ENCODE measurements around the gene DENND2A.
A peak's percentile ranks its signal among the peaks of the same experiment; 100 is the strongest.
"Not testable (repeated sequence)": the region's sequence is repeated elsewhere in the genome, so short reads cannot be mapped to it uniquely, and the experiment has no call there.

Gene DENND2A

GRCh38 chr7:140667476-140667875 is 26.9 kb upstream of the DENND2A start:
- no peak for DNase-seq (ENCODE audit: low spot score)
- no peaks in the 10 kb centered on the region for H3K9me3 Mint-ChIP-seq
- H3K4me3 Mint-ChIP-seq = no peak overlapping the region
- H3K27me3 Mint-ChIP-seq (ENCODE audit: low read depth) = peaks cover 24% of the 10 kb centered on the region
- no peaks in the 10 kb centered on the region for H3K36me3 Mint-ChIP-seq (ENCODE audit: low read depth)
- peaks cover 5% of the 10 kb centered on the region for H3K4me1 Mint-ChIP-seq (ENCODE audit: low read depth)
- H3K27ac Mint-ChIP-seq = no peak overlapping the region

DNA sequence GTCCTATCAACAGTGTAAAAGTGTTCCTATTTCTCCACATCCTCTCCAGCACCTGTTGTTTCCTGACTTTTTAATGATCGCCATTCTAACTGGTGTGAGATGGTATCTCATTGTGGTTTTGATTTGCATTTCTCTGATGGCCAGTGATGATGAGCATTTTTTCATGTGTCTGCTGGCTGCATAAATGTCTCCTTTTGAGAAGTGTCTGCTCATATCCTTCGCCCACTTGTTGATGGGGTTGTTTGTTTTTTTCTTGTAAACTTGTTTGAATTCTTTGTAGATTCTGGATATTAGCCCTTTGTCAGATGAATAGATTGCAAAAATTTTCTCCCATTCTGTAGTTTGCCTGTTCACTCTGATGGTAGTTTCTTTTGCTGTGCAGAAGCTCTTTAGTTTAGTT is 22.3 kb upstream of the DENND2A start:
- not testable (repeated sequence) for DNase-seq (ENCODE audit: low spot score); H3K4me1 Mint-ChIP-seq (ENCODE audit: low read depth); H3K4me3 Mint-ChIP-seq; H3K9me3 Mint-ChIP-seq; H3K36me3 Mint-ChIP-seq (ENCODE audit: low read depth); H3K27ac Mint-ChIP-seq
- H3K27me3 Mint-ChIP-seq (ENCODE audit: low read depth) = peaks cover 25% of the 10 kb centered on the region

DNA sequence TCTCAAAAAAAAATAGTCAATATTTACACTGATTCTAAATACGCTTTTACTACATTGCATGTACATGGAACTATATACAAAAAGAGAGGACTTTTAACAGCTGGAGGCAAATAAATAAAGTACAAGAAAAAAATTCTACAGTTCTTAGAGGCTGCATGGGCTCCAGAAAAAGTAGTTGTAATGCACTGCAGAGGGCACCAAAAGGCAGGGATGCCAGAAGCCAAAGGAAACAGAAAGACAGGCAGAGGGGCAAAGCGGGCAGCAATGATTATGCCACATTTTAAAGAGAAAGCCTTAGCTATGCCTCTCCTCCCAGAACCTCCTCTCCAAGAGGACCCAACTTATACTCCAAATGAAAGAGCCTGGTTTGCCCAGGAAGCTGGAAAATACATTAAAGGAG is 20.5 kb upstream of the DENND2A start:
- Mint-ChIP-seq H3K36me3 (ENCODE audit: low read depth) (no peaks in the 10 kb centered on the region), H3K27me3 (ENCODE audit: low read depth) (peaks cover 33% of the 10 kb centered on the region), H3K4me1 (ENCODE audit: low read depth) (peaks cover 10% of the 10 kb centered on the region), H3K27ac (no peak overlapping the region), H3K9me3 (no peaks in the 10 kb centered on the region), H3K4me3 (no peak overlapping the region)
- DNase-seq (ENCODE audit: low spot score) = no peak

DNA sequence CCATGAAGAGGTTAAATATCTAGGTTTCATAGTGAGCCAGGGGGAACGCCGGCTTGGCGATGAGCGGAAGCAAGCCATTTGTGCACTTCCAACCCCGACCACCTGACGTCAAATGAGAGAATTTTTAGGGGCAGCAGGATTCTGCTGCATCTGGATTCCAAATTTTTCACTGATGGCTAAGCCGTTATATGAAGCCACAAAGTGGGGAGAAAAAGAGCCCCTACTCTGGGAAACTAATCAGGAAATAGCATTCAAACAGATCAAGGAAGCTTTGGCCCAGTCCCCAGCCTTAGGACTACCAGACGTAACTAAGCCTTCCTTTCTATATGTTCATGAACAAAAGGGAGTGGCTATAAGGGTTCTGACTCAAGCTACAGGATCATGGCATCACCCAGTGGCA is 19.2 kb upstream of the DENND2A start:
- H3K9me3 Mint-ChIP-seq = no peaks in the 10 kb centered on the region
- no peak overlapping the region for H3K27ac Mint-ChIP-seq
- H3K4me3 Mint-ChIP-seq = no peak overlapping the region
- no peaks in the 10 kb centered on the region for H3K36me3 Mint-ChIP-seq (ENCODE audit: low read depth)
- peaks cover 23% of the 10 kb centered on the region for H3K27me3 Mint-ChIP-seq (ENCODE audit: low read depth)
- peaks cover 16% of the 10 kb centered on the region for H3K4me1 Mint-ChIP-seq (ENCODE audit: low read depth)
- DNase-seq (ENCODE audit: low spot score) = no peak

- Mint-ChIP-seq H3K9me3 (no peaks in the 10 kb centered on the region), H3K27me3 (ENCODE audit: low read depth) (peaks cover 16% of the 10 kb centered on the region)
Observed at GRCh38 chr7:140657891-140658290, 17.3 kb upstream of the DENND2A start.

GRCh38 chr7:140656548-140657515 is 16.2 kb upstream of the DENND2A start:
- Mint-ChIP-seq H3K27ac (peak overlapping the region; percentile 67), H3K9me3 (no peaks in the 10 kb centered on the region), H3K27me3 (ENCODE audit: low read depth) (peaks cover 18% of the 10 kb centered on the region), H3K4me1 (ENCODE audit: low read depth) (peaks cover 17% of the 10 kb centered on the region), H3K4me3 (peak overlapping the region; percentile 85), H3K36me3 (ENCODE audit: low read depth) (no peaks in the 10 kb centered on the region)
- DNase-seq (ENCODE audit: low spot score) = peak; percentile 31

More at GRCh38 chr7:140657891-140658290, 17.3 kb upstream of the DENND2A start:
- Mint-ChIP-seq H3K27ac (no peak overlapping the region), H3K4me1 (ENCODE audit: low read depth) (peaks cover 17% of the 10 kb centered on the region), H3K36me3 (ENCODE audit: low read depth) (no peaks in the 10 kb centered on the region), H3K4me3 (no peak overlapping the region)
- no peak for DNase-seq (ENCODE audit: low spot score)

DNA sequence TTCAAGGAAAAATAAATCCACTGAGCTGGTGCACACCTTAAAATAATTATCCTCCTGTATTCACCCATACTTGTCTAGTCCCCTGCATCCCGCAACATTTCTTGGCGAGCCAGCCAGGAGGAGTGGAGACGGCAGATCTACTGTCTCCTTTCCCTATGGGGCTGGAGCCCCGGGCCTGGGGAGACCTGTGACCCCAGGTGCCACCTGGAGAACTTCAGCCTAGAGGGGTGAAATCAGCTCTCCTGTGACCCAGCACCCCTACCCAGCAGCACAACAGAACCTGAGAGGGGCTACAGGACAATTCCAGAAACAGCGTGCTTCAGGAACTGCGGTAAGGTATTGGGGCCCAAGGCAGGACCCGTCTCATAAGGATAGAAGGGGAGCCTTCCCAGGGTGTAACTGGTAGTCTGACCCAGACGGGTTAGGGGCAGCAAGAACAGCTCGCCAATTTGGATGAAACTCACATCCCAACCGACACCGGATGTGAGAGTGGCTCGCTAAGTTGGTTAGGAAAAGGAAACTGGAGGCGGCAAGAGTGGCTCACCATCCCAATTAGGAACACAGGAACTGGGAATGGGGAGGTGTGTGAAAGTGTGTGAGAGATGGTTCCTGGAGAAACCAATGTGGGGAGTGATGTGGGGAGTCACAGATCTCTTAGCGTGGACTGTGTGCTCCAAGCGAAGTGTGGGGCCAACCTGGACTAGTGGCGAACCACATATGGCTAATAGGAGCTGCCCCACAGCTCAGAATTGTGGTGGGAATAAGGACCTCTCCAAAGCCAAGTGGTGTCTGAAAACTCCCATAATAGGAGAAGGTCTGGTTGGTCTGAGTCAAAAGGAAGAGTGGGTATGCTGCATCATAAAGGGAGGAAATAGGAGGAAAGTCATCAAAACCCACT is 15.1 kb upstream of the DENND2A start:
- Mint-ChIP-seq H3K27ac (no peak overlapping the region), H3K9me3 (no peaks in the 10 kb centered on the region), H3K36me3 (ENCODE audit: low read depth) (no peaks in the 10 kb centered on the region), H3K27me3 (ENCODE audit: low read depth) (peaks cover 21% of the 10 kb centered on the region), H3K4me1 (ENCODE audit: low read depth) (peaks cover 17% of the 10 kb centered on the region), H3K4me3 (peak overlapping the region; percentile 85)
- no peak for DNase-seq (ENCODE audit: low spot score)

DNA sequence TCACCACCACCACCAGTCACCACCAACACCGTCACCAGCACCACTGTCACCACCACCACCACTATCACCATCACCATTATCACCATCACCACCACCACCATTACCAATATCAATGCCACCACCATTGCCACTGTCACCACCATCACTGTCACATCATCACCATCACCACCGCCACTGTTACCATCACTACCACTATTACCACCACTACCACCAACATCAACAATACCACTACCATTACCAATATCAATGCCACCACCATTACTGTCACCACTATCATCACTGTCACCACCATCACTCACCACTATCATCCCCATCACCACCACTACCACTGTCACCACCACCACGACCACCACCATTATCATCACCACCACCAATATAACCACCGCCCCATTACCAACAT is 14.0 kb upstream of the DENND2A start:
- no peak overlapping the region for H3K4me3 Mint-ChIP-seq
- H3K4me1 Mint-ChIP-seq (ENCODE audit: low read depth) = peaks cover 17% of the 10 kb centered on the region
- no peak for DNase-seq (ENCODE audit: low spot score)
- H3K9me3 Mint-ChIP-seq = no peaks in the 10 kb centered on the region
- H3K27ac Mint-ChIP-seq = no peak overlapping the region
- H3K27me3 Mint-ChIP-seq (ENCODE audit: low read depth) = peaks cover 17% of the 10 kb centered on the region
- H3K36me3 Mint-ChIP-seq (ENCODE audit: low read depth) = no peaks in the 10 kb centered on the region

GRCh38 chr7:140654109-140654387 is 13.4 kb upstream of the DENND2A start:
- H3K27me3 Mint-ChIP-seq (ENCODE audit: low read depth) = peaks cover 20% of the 10 kb centered on the region
- no peaks in the 10 kb centered on the region for H3K9me3 Mint-ChIP-seq
- no peak overlapping the region for H3K4me3 Mint-ChIP-seq
- H3K4me1 Mint-ChIP-seq (ENCODE audit: low read depth) = peaks cover 17% of the 10 kb centered on the region
- H3K36me3 Mint-ChIP-seq (ENCODE audit: low read depth) = no peaks in the 10 kb centered on the region
- DNase-seq (ENCODE audit: low spot score) = no peak
- no peak overlapping the region for H3K27ac Mint-ChIP-seq

DNA sequence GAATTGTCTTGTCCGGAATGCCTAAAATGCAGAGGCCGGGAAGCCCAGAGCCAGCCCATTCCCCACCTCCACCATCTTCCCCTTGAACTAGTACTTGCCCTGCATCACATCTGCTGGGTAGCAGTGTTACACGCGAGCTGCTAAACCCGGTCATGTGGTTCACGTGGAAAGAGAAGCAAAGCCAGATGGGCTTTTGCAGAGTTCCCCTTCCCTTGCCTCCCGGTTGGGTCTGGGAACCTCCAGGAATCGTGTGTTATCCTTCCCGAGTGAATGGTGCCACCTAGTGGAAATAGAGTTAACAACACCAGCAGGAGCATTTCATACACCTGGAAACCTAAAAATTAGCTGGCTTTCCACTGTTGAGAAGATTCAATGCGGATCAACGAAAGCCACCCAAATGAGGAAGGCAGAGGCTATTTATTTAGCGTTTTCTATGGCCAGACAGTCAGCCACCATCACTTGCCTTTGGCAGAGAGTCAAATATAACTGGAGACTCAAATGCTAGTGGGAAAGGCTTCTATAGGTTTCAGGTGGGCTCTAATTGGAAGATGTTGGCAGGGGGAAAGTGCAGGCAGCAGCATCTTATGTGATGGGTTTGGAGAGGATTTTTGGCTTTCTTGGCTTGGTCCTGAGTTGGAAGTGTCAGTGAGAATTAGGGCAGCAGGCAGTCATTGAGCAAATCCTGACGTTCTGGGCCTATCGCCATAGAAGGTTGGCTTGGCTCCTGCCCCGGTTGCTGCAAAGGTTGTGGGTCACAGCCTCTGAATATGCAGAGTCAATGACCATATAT is 12.9 kb upstream of the DENND2A start:
- no peak for DNase-seq (ENCODE audit: low spot score)
- H3K9me3 Mint-ChIP-seq = no peaks in the 10 kb centered on the region
- H3K27me3 Mint-ChIP-seq (ENCODE audit: low read depth) = peaks cover 20% of the 10 kb centered on the region
- H3K36me3 Mint-ChIP-seq (ENCODE audit: low read depth) = no peaks in the 10 kb centered on the region
- H3K27ac Mint-ChIP-seq = no peak overlapping the region
- no peak overlapping the region for H3K4me3 Mint-ChIP-seq
- peaks cover 17% of the 10 kb centered on the region for H3K4me1 Mint-ChIP-seq (ENCODE audit: low read depth)

DNA sequence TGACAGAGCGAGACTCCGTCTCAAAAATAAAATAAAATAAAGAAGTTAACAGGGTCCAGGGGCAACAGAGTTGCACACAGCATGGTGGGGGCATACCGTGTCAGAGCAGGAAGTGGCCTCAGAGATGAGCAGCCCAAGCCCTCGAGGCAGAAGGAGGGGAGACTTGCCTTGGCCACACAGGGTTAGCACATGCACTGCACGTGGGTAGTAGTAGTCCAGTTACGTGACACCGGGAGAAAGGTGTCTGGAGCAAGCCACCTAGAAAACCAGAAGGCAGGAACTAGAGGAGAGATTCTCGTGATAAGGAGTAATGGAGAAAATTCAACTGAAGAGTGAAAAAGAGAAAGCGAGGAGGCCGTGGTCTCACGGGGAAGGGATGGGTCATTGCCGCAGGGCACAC is 9.8 kb upstream of the DENND2A start:
- Mint-ChIP-seq H3K4me1 (ENCODE audit: low read depth) (peaks cover 5% of the 10 kb centered on the region), H3K27me3 (ENCODE audit: low read depth) (peaks cover 27% of the 10 kb centered on the region), H3K36me3 (ENCODE audit: low read depth) (no peaks in the 10 kb centered on the region), H3K4me3 (no peak overlapping the region), H3K27ac (no peak overlapping the region), H3K9me3 (no peaks in the 10 kb centered on the region)
- no peak for DNase-seq (ENCODE audit: low spot score)

DNA sequence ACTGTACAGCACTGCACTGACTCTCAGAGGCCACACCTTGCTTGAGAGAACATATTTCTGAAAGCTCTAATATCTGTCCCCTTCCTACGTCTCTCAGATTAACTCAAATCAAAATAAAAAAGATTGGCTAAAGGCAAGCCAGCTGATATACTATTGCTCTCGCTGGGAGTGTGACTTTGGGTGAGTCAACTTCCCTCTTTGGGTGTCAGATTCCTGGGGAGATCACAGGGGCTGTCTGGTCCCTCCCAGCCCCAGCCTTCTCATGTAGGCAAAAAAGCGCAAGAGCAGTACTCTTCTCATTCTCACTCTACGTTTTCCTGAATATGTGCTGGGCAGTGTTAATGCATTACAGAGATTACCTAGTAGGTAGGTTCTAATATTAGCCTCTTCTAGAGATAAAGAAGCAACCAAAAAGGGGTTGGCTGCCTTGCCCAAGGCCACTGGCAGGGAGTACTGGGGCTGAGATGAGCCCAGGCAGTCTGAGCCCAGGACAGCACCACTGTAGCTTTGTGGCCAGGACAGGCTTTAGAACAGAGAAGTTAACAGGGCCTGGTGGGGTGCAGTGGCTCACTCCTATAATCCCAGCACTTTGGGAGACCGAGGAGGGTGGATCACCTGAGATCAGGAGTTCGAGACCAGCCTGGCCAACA is 9.1 kb upstream of the DENND2A start:
- DNase-seq (ENCODE audit: low spot score) = no peak
- peaks cover 5% of the 10 kb centered on the region for H3K4me1 Mint-ChIP-seq (ENCODE audit: low read depth)
- no peak overlapping the region for H3K27ac Mint-ChIP-seq
- no peak overlapping the region for H3K4me3 Mint-ChIP-seq
- peaks cover 27% of the 10 kb centered on the region for H3K27me3 Mint-ChIP-seq (ENCODE audit: low read depth)
- H3K36me3 Mint-ChIP-seq (ENCODE audit: low read depth) = no peaks in the 10 kb centered on the region
- no peaks in the 10 kb centered on the region for H3K9me3 Mint-ChIP-seq

- H3K4me3 Mint-ChIP-seq = no peak overlapping the region
- no peak for DNase-seq (ENCODE audit: low spot score)
- H3K36me3 Mint-ChIP-seq (ENCODE audit: low read depth) = no peaks in the 10 kb centered on the region
- no peaks in the 10 kb centered on the region for H3K9me3 Mint-ChIP-seq
- H3K4me1 Mint-ChIP-seq (ENCODE audit: low read depth) = peaks cover 4% of the 10 kb centered on the region
- peaks cover 39% of the 10 kb centered on the region for H3K27me3 Mint-ChIP-seq (ENCODE audit: low read depth)
- no peak overlapping the region for H3K27ac Mint-ChIP-seq
Observed at GRCh38 chr7:140646931-140647647, 6.5 kb upstream of the DENND2A start.
